Upper lobe of left lung (tissue), 4 donors: Measurements from ENCODE around the gene PCBP3.

Experiments used
- POLR2A ChIP-seq, 4 donors: fragments of 450-650 bp; IDR thresholded peaks; one replicate each; pipeline ENCODE4 v1.5.1; 2016 to 2017; ENCODE audit warnings: antibody characterized with exemption in 4 of 4, mild to moderate bottlenecking in 2 of 4
- POLR2AphosphoS5 ChIP-seq, 2 donors: sonication (generic); formaldehyde crosslinking; IDR thresholded peaks; one replicate each; pipeline ENCODE4 v1.5.1; 2017; ENCODE audit warnings: antibody characterized with exemption in 2 of 2
- TF ChIP-seq, protein P1 (sequence below), 6 experiments: fragments of 450-650 bp in 4 of 6; fragments of 200-600 bp in 2 of 6; sonication (generic) in 2 of 6; IDR thresholded peaks; one replicate each; pipeline ENCODE4 v1.5.1; 2016 to 2019; ENCODE audit warnings: antibody characterized with exemption in 6 of 6

DNA sequence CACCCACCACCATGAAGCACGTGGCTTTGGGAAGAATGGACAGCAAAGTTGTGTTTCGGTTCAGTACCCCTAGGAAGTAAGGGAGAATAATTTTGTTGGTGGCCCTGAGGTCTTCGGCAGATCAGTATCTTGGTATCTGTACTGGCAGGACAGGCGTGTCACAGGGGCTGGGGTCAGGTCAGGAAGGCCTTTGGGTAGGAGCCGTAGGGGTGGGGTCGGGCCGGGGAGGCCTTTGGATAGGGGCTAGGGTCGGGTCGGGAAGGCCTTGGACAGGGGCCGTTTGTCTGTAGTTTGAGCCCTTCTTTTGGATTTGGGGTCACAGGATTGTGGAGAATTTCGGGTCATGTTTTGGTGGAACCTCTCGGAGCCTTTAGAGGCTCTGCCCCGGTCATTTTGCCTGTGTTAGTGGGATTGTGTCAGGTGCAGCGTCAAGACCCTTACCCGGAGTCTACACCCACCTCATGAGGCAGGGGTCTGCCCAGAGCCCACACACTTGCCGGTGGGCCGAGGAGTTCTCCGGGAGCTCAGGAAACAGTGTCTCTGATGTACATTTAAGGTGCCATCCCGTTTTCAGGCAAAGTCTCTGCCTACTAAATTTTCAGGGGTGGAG, 262.8 kb downstream of the PCBP3 start:
- no peak for TF ChIP-seq POLR2A (IDR thresholded peaks at IDR 0.05)
- TF ChIP-seq, protein P1, sequence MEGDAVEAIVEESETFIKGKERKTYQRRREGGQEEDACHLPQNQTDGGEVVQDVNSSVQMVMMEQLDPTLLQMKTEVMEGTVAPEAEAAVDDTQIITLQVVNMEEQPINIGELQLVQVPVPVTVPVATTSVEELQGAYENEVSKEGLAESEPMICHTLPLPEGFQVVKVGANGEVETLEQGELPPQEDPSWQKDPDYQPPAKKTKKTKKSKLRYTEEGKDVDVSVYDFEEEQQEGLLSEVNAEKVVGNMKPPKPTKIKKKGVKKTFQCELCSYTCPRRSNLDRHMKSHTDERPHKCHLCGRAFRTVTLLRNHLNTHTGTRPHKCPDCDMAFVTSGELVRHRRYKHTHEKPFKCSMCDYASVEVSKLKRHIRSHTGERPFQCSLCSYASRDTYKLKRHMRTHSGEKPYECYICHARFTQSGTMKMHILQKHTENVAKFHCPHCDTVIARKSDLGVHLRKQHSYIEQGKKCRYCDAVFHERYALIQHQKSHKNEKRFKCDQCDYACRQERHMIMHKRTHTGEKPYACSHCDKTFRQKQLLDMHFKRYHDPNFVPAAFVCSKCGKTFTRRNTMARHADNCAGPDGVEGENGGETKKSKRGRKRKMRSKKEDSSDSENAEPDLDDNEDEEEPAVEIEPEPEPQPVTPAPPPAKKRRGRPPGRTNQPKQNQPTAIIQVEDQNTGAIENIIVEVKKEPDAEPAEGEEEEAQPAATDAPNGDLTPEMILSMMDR (IDR thresholded peaks at IDR 0.05): no peak
- TF ChIP-seq POLR2AphosphoS5 (IDR thresholded peaks at IDR 0.05): no peak
